HL-60 (cell line): ENCODE measurements around the gene PLPP6.

ENCODE experiments used
- DNase-seq, 2 experiments: peaks; one replicate each; pipeline ENCODE4 v3.0.0-alpha.2; 2010 to 2020; ENCODE audit warnings: low read depth in 1 of 2, low spot score in 1 of 2
- H3K27ac ChIP-seq: fragments of 250-450 bp; sonication (Bioruptor Pico); replicated peaks from 2 replicates; pipeline ENCODE4 v1.5.1; 2020; ENCODE audit warnings: mild to moderate bottlenecking, moderate library complexity
- H3K27me3 ChIP-seq: fragments of 250-450 bp; sonication (Bioruptor Pico); 2 replicates; pipeline ENCODE4 v1.5.1; 2021; ENCODE audit warnings: mild to moderate bottlenecking, moderate library complexity; ENCODE audit not compliant: insufficient read depth, poor library complexity, severe bottlenecking
- H3K4me3 ChIP-seq: replicated peaks from 2 replicates; pipeline ENCODE4 v1.5.1; 2011; ENCODE audit warnings: mild to moderate bottlenecking, control low read depth, low read length; ENCODE audit not compliant: insufficient read depth
- CTCF ChIP-seq: IDR thresholded peaks from one replicate; pipeline ENCODE4 v1.5.1; 2011; ENCODE audit warnings: low read length, control low read depth, inconsistent platforms; ENCODE audit not compliant: insufficient read depth
- GABPA ChIP-seq: IDR thresholded peaks from 2 replicates; pipeline ENCODE4 v1.6.1; 2012; ENCODE audit warnings: low read depth
- POLR2AphosphoS5 ChIP-seq: IDR thresholded peaks from 2 replicates; pipeline ENCODE4 v1.6.1; 2012; ENCODE audit warnings: low read depth
- REST ChIP-seq: IDR thresholded peaks from 2 replicates; pipeline ENCODE4 v1.6.1; 2012; ENCODE audit warnings: low read depth; ENCODE audit not compliant: insufficient replicate concordance
- SPI1 ChIP-seq: IDR thresholded peaks from 2 replicates; pipeline ENCODE4 v1.6.1; 2012; ENCODE audit warnings: low read depth, mild to moderate bottlenecking, borderline replicate concordance

Gene PLPP6

GRCh38 chr9:4669890-4670289 lies 7.8 kb downstream of the PLPP6 start:
- DNase-seq = no peak
- TF ChIP-seq REST (no peak), GABPA (no peak), CTCF (no peak), SPI1 (no peak), POLR2AphosphoS5 (no peak)
- H3K4me3 ChIP-seq = no peak overlapping the region
- H3K27ac ChIP-seq = no peak overlapping the region
- H3K27me3 ChIP-seq = no peaks in the 10 kb centered on the region

GRCh38 chr9:4670591-4670990 lies 8.5 kb downstream of the PLPP6 start:
- H3K27me3 ChIP-seq = no peaks in the 10 kb centered on the region
- H3K4me3 ChIP-seq = no peak overlapping the region
- no peak for DNase-seq
- H3K27ac ChIP-seq = no peak overlapping the region
- TF ChIP-seq REST (no peak), CTCF (no peak), SPI1 (no peak), POLR2AphosphoS5 (no peak), GABPA (no peak)

GRCh38 chr9:4671737-4672136 lies 9.6 kb downstream of the PLPP6 start:
- no peak for DNase-seq
- H3K27ac ChIP-seq = no peak overlapping the region
- no peaks in the 10 kb centered on the region for H3K27me3 ChIP-seq
- TF ChIP-seq CTCF = no peak
- TF ChIP-seq GABPA = no peak
- TF ChIP-seq SPI1 = no peak
- TF ChIP-seq POLR2AphosphoS5 = no peak
- no peak for TF ChIP-seq REST
- no peak overlapping the region for H3K4me3 ChIP-seq
